Measurements from ENCODE around the gene ARHGAP44.

ARHGAP44 gene

GRCh38 chr17:12789481-12790248, at the start of gene ARHGAP44 (continued):
- TF ChIP-seq ZBTB44 (tag by site-specific recombination; IDR thresholded peaks at IDR 0.05) = 0 out of 2 replicates have a peak, but pooled peaks have one; percentile 7
- TF ChIP-seq YY1 (tag by site-specific recombination; IDR thresholded peaks at IDR 0.05) = peak; percentile 19; the same call in 1 of the 2 replicates
- TF ChIP-seq ZBTB10 (tag by site-specific recombination; IDR thresholded peaks at IDR 0.05) = no peak
- peak; percentile 83 for TF ChIP-seq HIC1 (tag by site-specific recombination; IDR thresholded peaks at IDR 0.05)
- peak; percentile 42; the same call in 1 of the 2 replicates for TF ChIP-seq ZSCAN5A (tag by site-specific recombination; IDR thresholded peaks at IDR 0.05)
- TF ChIP-seq SETDB1 (IDR thresholded peaks at IDR 0.05; ENCODE audit: insufficient read length, low read length) = no peak
- TF ChIP-seq ZNF324 (tag by site-specific recombination; IDR thresholded peaks at IDR 0.05) = no peak
- TF ChIP-seq TSHZ1 (tag by site-specific recombination; IDR thresholded peaks at IDR 0.05; ENCODE audit: borderline replicate concordance) = no peak
- no peak for TF ChIP-seq ZNF560 (tag by site-specific recombination; IDR thresholded peaks at IDR 0.05; ENCODE audit: borderline replicate concordance)
- peak; percentile 84 for TF ChIP-seq IKZF3 (tag by site-specific recombination; IDR thresholded peaks at IDR 0.05)
- TF ChIP-seq ZNF707 (tag by site-specific recombination; IDR thresholded peaks at IDR 0.05) = no peak
- TF ChIP-seq ZNF561 (tag by site-specific recombination; IDR thresholded peaks at IDR 0.05; ENCODE audit: borderline replicate concordance) = peak; percentile 70; the same call in 1 of the 2 replicates
- TF ChIP-seq ZNF394 (tag by site-specific recombination; IDR thresholded peaks at IDR 0.05; ENCODE audit: borderline replicate concordance) = no peak
- TF ChIP-seq ZNF148 (tag by site-specific recombination; IDR thresholded peaks at IDR 0.05; ENCODE audit: borderline replicate concordance) = no peak
- TF ChIP-seq FEZF1 (tag by site-specific recombination; IDR thresholded peaks at IDR 0.05) = no peak
- TF ChIP-seq ZBTB8A (tag by site-specific recombination; IDR thresholded peaks at IDR 0.05) = peak; percentile 91
- TF ChIP-seq ZNF639 (tag by site-specific recombination; IDR thresholded peaks at IDR 0.05) = no peak

Data from HEK293 (cell line).